Ascending aorta (tissue), 2 donors: Measurements from ENCODE around the gene AGBL5. TPM values are rescaled to one million over a fixed set of nuclear protein-coding genes. Genes with fewer than 3 reads are reported as not detected.

Source experiments
- DNase-seq, 2 donors: peaks; one replicate each; pipeline ENCODE4 v3.0.0-alpha.2; 2019; ENCODE audit warnings: low spot score in 2 of 2
- H3K27ac ChIP-seq, 2 donors: fragments of 200-600 bp; sonication (generic); one replicate each; pipeline ENCODE4 v1.5.1; 2016 to 2017; ENCODE audit warnings: mild to moderate bottlenecking in 1 of 2
- H3K27me3 ChIP-seq: fragments of 200-600 bp; sonication (generic); one replicate; pipeline ENCODE4 v1.5.1; 2017
- H3K36me3 ChIP-seq, 2 donors: fragments of 200-600 bp; sonication (generic); one replicate each; pipeline ENCODE4 v1.5.1; 2016
- H3K4me1 ChIP-seq, 2 donors: fragments of 200-600 bp; sonication (generic); one replicate each; pipeline ENCODE4 v1.5.1; 2016 to 2017; ENCODE audit warnings: mild to moderate bottlenecking in 1 of 2
- H3K4me3 ChIP-seq, 2 donors: fragments of 200-600 bp; sonication (generic); one replicate each; pipeline ENCODE4 v1.5.1; 2016 to 2017; ENCODE audit warnings: mild to moderate bottlenecking in 1 of 2
- H3K9me3 ChIP-seq, 2 donors: fragments of 200-600 bp; sonication (generic); one replicate each; pipeline ENCODE4 v1.5.1; 2016
- intact Hi-C: fragments of 100-400 bp; cut with DNase I; formaldehyde crosslinking; loops from one replicate; pipeline ENCODE4 v1.15.1; 2023
- total RNA-seq: library from RNA; depleted of rRNA; stranded (reverse); fragments of >200 nt; gene quantifications from one replicate; pipeline ENCODE4 v1.1.0, GENCODE V29; 2016
- TF ChIP-seq, protein P1 (sequence below), 3 experiments: fragments of 200-600 bp in 2 of 3; fragments of 450-650 bp in 1 of 3; sonication (generic) in 2 of 3; IDR thresholded peaks; one replicate each; pipeline ENCODE4 v1.5.1; 2016 to 2019; ENCODE audit warnings: antibody characterized with exemption in 3 of 3, mild to moderate bottlenecking in 1 of 3, moderate library complexity in 1 of 3

Gene AGBL5
- total RNA-seq, 1 donor from 2014 or later, result 2.1 TPM

- H3K36me3 ChIP-seq, result peaks cover 33 to 44% of the 10 kb centered on the region in 2 donors
- TF ChIP-seq, protein P1, sequence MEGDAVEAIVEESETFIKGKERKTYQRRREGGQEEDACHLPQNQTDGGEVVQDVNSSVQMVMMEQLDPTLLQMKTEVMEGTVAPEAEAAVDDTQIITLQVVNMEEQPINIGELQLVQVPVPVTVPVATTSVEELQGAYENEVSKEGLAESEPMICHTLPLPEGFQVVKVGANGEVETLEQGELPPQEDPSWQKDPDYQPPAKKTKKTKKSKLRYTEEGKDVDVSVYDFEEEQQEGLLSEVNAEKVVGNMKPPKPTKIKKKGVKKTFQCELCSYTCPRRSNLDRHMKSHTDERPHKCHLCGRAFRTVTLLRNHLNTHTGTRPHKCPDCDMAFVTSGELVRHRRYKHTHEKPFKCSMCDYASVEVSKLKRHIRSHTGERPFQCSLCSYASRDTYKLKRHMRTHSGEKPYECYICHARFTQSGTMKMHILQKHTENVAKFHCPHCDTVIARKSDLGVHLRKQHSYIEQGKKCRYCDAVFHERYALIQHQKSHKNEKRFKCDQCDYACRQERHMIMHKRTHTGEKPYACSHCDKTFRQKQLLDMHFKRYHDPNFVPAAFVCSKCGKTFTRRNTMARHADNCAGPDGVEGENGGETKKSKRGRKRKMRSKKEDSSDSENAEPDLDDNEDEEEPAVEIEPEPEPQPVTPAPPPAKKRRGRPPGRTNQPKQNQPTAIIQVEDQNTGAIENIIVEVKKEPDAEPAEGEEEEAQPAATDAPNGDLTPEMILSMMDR (IDR thresholded peaks at IDR 0.05), result no peak
- no peaks in the 10 kb centered on the region for H3K27me3 ChIP-seq
- H3K4me1 ChIP-seq, result peaks cover 0 to 4% of the 10 kb centered on the region in 2 donors
- DNase-seq, result no peak
- intact Hi-C loops, result no loop called here
- H3K4me3 ChIP-seq, result no peak overlapping the region
- H3K27ac ChIP-seq, result no peak overlapping the region
- H3K9me3 ChIP-seq, result no peaks in the 10 kb centered on the region
Observed at GRCh38 chr2:27053776-27054175, 2.3 kb downstream of the AGBL5 start.

- DNase-seq, result no peak
- Histone ChIP-seq H3K27ac (no peak overlapping the region), H3K27me3 (no peaks in the 10 kb centered on the region), H3K4me3 (no peak overlapping the region), H3K4me1 (no peaks in the 10 kb centered on the region), H3K9me3 (no peaks in the 10 kb centered on the region), H3K36me3 (peaks cover 39 to 50% of the 10 kb centered on the region in 2 donors)
- intact Hi-C loops, result no loop called here
- TF ChIP-seq, protein P1 (IDR thresholded peaks at IDR 0.05), result no peak
Observed at GRCh38 chr2:27054721-27055120, 3.3 kb downstream of the AGBL5 start.

DNA sequence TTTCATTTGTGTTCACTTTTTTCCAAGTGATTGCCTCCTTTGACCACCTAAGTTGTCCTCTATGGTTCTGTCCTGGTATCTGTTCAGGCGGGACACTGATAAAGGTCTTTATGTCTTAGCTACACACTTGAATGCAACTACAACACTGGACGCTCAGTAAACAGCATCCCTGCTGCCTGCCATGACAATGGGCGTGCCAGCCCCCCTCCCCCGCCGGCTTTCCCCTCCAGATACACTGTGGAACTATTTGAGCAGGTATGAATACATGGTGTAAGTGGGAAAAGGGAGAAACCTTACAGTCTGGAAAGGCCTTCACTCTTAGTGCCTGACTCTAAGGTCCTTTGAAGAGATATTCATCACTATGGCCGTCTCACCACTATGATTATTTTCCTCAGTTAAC lies 5.7 kb downstream of the AGBL5 start:
- Histone ChIP-seq H3K27me3 (no peaks in the 10 kb centered on the region), H3K4me1 (no peaks in the 10 kb centered on the region), H3K4me3 (no peak overlapping the region), H3K9me3 (no peaks in the 10 kb centered on the region), H3K36me3 (peaks cover 39 to 60% of the 10 kb centered on the region in 2 donors), H3K27ac (no peak overlapping the region)
- intact Hi-C loops, result no loop called here
- no peak for DNase-seq
- TF ChIP-seq, protein P1 (IDR thresholded peaks at IDR 0.05), result no peak

GRCh38 chr2:27058210-27058609 lies 6.7 kb downstream of the AGBL5 start:
- DNase-seq, result no peak
- intact Hi-C loops, result no loop called here
- no peaks in the 10 kb centered on the region for H3K4me1 ChIP-seq
- H3K9me3 ChIP-seq, result no peaks in the 10 kb centered on the region
- no peaks in the 10 kb centered on the region for H3K27me3 ChIP-seq
- TF ChIP-seq, protein P1 (IDR thresholded peaks at IDR 0.05), result no peak
- H3K4me3 ChIP-seq, result no peak overlapping the region
- peaks cover 39 to 66% of the 10 kb centered on the region in 2 donors for H3K36me3 ChIP-seq
- H3K27ac ChIP-seq, result no peak overlapping the region

- TF ChIP-seq, protein P1 (IDR thresholded peaks at IDR 0.05), result no peak
- Histone ChIP-seq H3K27ac (no peak overlapping the region), H3K27me3 (no peaks in the 10 kb centered on the region), H3K4me3 (no peak overlapping the region), H3K36me3 (peaks cover 39 to 60% of the 10 kb centered on the region in 2 donors), H3K4me1 (no peaks in the 10 kb centered on the region), H3K9me3 (no peaks in the 10 kb centered on the region)
- intact Hi-C loops, result no loop called here
- DNase-seq, result no peak
Observed at GRCh38 chr2:27059141-27059820, 7.8 kb downstream of the AGBL5 start.
